ENCODE data around the gene CLNK.

The CLNK gene

GRCh38 chr4:10441512-10441911 lies 243.1 kb downstream of the CLNK start:
- no peak for DNase-seq

GRCh38 chr4:10438924-10439323 lies 245.6 kb downstream of the CLNK start:
- DNase-seq: no peak

GRCh38 chr4:10437735-10438134 lies 246.8 kb downstream of the CLNK start:
- no peak for DNase-seq
